ENCODE results near the gene TMPRSS13.

DNA sequence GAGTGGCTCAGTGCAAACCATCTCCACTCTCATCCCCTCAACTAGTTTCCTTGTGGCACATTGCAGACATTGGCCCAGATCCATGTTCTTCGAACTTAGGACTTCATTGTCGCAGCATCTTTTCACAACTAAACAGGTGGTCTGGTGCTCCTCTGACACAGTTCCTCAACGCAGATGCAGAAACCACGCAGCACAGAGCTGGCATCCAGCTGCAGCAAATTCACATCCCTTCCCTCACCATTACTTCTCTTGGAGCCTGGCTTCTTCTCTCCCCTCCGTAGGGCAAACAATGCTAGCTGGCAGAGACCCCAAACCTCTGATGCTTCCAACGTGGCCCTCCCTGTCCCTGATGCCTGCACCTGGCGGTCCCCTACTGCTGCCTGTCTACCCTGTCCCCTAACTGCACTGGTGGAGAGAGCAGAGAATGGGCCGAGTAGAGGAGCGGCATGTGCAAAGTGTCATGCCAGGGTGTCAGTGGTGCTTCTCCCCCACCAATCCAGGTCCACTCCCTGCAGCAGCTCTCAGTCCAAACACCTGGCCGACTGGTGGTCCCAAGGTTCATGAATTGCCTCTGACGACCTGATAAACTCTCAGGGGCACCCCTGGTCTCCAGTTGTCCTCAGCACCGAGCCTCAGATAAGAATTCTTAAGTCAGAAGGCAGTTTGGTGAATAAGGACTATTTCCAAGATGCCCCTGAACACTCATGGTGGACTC, 18.1 kb downstream of the TMPRSS13 start:
- TF ChIP-seq TAF1 (IDR thresholded peaks at IDR 0.05; ENCODE audit: borderline replicate concordance, insufficient read depth, low read length) (no peak), POLR2AphosphoS5 (IDR thresholded peaks at IDR 0.05; ENCODE audit: low read depth, low read length) (no peak), SIN3A (IDR thresholded peaks at IDR 0.05; ENCODE audit: borderline replicate concordance, insufficient read depth, low read length) (no peak), FOXP2 (optimal IDR thresholded peaks at IDR 0.05; ENCODE audit: borderline replicate concordance, extremely low read depth, extremely low read length, insufficient read depth) (no peak)
- TF ChIP-seq, protein P1, sequence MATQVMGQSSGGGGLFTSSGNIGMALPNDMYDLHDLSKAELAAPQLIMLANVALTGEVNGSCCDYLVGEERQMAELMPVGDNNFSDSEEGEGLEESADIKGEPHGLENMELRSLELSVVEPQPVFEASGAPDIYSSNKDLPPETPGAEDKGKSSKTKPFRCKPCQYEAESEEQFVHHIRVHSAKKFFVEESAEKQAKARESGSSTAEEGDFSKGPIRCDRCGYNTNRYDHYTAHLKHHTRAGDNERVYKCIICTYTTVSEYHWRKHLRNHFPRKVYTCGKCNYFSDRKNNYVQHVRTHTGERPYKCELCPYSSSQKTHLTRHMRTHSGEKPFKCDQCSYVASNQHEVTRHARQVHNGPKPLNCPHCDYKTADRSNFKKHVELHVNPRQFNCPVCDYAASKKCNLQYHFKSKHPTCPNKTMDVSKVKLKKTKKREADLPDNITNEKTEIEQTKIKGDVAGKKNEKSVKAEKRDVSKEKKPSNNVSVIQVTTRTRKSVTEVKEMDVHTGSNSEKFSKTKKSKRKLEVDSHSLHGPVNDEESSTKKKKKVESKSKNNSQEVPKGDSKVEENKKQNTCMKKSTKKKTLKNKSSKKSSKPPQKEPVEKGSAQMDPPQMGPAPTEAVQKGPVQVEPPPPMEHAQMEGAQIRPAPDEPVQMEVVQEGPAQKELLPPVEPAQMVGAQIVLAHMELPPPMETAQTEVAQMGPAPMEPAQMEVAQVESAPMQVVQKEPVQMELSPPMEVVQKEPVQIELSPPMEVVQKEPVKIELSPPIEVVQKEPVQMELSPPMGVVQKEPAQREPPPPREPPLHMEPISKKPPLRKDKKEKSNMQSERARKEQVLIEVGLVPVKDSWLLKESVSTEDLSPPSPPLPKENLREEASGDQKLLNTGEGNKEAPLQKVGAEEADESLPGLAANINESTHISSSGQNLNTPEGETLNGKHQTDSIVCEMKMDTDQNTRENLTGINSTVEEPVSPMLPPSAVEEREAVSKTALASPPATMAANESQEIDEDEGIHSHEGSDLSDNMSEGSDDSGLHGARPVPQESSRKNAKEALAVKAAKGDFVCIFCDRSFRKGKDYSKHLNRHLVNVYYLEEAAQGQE (IDR thresholded peaks at IDR 0.05; ENCODE audit: insufficient read depth in 1 of 2, low read depth in 2 of 2, low read length in 2 of 2), result no peak

Measured in PFSK-1 (cell line).